GM19438 (cell line): ENCODE results near the gene CD59.
A peak's percentile ranks its signal among the peaks of the same experiment; 100 is the strongest.
"Not testable (repeated sequence)": the region's sequence is repeated elsewhere in the genome, so short reads cannot be mapped to it uniquely, and the experiment has no call there.

ENCODE experiments used
- ATAC-seq: cut with Tn5 transposase; IDR thresholded peaks from one replicate; pipeline ENCODE4 v1.9.1; 2021; ENCODE audit warnings: low read depth; ENCODE audit not compliant: unreplicated experiment

The CD59 gene

DNA sequence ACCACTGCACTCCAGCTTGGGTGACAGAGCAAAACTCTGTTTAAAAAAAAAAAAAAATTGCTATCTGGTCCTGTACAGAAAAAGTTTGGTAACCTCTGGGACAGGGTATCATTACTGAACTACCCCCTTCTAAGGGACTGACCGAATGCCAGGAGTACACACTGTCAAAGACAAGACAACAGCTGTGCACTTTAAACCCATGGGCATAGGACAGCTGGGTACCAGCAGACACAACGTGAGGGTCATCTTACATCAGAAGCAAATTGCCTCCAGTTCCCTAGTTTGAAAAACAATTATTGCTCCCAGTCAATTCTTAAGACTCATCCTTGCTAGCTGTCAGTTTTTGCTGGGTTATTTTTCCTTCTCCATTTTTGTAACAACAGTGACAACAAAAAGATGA, 17.8 kb downstream of the CD59 start:
- ATAC-seq = no peak

DNA sequence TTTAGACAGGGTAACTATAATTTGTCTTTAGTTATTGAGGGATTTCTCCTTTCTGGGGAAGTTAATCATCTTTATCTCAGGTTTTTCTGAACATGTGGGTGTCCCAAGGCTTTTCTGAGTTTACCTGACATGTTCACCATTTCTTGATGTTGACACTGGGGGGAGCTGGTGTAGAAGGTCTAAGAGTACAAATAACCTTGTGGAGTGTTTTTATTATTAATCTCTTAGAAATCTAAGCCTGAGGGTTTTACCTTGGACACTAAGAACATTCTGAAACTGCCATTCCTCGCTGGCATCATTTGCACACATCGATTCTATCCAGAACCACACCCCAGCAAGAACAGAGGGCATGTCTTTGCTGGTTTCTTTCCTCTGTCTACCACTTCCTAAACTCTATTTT, 20.0 kb downstream of the CD59 start:
- ATAC-seq = no peak

GRCh38 chr11:33713856-33714398, 22.3 kb downstream of the CD59 start:
- no peak for ATAC-seq

DNA sequence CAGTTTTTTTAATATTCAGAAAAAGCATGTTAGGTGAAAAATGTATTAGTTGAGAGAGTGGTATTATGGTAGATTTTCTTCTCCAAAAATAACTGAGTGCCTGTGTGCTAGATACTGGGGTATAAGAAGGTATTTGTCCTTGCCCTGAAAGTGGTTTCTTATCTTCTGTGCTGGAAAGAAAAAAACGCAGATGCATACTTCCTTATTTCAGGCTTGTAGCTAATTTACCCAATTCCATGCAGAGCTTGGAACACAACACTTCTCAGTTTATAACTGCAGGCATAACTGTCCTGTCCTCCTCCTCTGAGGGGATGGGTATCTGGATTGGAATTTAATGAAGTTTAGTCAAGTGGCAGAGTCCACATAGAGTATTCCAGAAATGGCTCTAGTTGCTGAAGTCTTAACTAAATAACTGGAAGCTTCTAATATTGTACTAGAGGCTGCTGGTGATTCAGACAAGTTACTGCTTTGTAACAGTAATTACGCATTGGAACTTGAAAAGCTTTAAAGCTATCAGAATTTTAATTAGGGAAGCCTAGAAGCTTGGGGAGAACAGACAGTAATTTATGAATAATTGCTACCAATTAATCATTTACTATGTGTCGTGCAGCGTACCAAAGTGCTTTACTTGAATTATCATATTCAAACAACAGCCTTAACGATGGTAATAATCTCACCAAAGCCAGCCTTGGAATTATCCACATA, 22.9 kb downstream of the CD59 start:
- ATAC-seq = no peak

GRCh38 chr11:33712436-33712835, 23.8 kb downstream of the CD59 start:
- no peak for ATAC-seq

GRCh38 chr11:33709466-33709865, 26.8 kb downstream of the CD59 start:
- ATAC-seq = no peak

DNA sequence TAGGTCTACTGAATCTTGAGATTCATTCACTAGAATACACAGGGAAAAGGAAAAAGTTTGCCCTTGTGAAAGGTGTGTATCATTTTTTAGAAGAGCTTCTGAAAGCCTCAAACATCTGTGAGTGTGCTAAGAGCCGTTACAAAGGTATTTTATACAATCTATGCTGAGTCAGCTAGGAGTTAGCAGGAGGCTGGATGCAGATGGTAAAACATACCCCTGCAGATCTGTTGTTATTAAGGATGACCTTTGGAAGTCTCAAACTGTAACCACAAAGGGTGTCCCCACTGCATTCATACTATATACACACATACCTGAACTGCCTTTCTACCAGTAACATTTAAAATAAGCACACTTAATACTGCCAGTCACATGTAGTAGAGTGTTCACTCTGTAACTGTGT, 27.2 kb downstream of the CD59 start:
- ATAC-seq = no peak

- ATAC-seq = not testable (repeated sequence)
Observed at GRCh38 chr11:33707831-33708230, 28.4 kb downstream of the CD59 start.

GRCh38 chr11:33706966-33707365, 29.3 kb downstream of the CD59 start:
- no peak for ATAC-seq

- no peak for ATAC-seq
Observed at GRCh38 chr11:33706546-33706945, 29.7 kb downstream of the CD59 start.

DNA sequence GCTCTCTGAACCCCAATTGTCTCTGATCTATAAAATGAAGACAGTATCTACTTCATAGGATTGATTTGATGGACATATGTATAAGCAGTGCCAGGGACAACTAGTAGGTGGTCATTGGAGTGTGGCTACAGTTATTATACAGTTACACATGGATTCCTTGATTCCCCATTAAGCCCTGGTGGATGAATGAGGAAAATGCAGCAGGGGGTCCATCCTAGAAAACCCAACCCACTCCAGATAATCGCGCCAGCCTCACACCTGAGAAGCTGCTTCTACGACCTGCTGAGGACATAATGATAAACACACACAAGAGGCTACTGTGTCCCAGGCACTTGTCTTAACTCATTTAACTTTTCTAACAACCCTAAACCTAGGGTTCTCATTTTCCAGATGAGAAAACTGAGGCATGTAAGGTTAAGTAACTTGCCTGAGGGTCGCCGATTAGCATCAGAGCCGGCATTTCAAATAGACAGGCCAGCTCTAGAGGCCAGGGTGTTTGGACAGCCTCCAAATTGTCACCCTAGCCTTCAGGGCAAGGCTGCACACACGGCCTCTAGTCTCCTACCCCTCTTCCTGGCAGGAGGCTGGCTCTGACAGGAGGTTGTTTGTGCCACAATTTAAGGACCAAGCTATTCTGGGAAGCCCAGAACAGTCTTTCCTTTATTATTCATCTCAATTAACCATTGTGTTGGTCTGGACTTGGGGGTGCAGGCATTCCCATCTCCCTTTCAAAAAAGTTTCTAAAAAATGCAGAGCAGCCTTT, 31.8 kb downstream of the CD59 start:
- ATAC-seq = no peak

DNA sequence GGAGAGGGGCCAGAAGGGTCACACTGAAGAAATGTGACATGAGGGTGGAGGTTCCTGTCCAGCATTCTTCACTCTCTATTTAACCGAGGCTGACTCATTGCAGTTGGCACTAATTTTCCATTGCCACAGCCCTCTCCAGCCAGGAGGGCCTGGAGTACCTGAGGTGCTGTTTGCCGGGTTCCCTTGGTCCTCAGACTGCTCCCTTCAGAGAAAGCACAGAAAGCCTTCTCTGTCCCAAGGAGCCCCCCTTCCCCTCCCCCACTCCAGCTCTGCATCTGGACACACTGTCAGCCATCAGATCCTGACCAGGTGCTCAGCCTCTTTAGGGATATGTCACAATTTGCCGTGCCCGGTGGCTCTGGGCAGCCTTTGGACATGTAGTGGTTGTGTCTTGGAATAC, 32.4 kb downstream of the CD59 start:
- no peak for ATAC-seq

DNA sequence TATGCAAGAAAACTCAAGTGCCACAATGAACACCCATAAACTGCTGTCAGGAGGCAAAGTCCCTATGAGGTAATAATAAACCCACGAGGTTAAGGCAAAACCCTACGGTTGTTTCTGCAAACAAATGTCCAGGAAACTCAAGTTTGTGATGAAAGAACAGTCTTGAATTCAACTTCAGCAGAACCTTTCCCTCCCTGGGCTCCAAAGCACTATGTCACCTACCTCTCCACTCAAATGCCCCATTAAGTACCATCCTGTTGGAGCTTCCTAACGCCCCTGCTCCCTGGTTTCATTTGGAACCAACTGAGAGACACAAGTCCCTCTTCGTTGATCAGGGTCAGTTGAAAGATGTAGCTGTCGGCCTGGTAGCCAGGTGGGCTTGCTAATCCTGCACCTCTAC, 33.0 kb downstream of the CD59 start:
- ATAC-seq = no peak

- ATAC-seq = peak; percentile 1
Observed at GRCh38 chr11:33701302-33702230, 34.7 kb downstream of the CD59 start.

- peak; percentile 82 for ATAC-seq
Observed at GRCh38 chr11:33700502-33701271, 35.5 kb downstream of the CD59 start, which contains the start of gene C11orf91. C11orf91 (minus strand) TSS chr11:33700826; CDS start chr11:33700740, 86 bp downstream.

DNA sequence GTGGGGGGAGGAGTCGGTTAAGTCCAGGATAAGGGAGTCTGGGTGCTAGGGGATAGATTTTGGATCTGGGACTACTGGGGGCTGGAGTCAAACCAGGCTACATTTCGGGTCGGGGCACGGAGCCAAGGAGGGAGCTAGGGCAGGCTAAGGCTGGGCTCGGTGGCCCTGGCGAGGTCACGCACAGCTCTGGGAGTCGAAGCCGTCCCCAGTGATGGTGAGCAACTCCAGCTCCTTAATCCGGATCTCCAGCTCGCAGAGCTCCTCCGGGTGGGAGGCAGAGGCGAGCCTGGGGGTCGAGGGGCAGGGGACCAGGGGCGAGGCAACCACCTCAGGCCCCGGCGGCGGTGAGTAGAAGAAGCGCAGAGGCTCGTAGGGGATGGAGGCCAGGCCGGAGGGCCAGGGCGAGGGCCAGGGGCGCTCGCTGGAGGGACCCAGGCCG, 36.1 kb downstream of the CD59 start:
- no peak for ATAC-seq

DNA sequence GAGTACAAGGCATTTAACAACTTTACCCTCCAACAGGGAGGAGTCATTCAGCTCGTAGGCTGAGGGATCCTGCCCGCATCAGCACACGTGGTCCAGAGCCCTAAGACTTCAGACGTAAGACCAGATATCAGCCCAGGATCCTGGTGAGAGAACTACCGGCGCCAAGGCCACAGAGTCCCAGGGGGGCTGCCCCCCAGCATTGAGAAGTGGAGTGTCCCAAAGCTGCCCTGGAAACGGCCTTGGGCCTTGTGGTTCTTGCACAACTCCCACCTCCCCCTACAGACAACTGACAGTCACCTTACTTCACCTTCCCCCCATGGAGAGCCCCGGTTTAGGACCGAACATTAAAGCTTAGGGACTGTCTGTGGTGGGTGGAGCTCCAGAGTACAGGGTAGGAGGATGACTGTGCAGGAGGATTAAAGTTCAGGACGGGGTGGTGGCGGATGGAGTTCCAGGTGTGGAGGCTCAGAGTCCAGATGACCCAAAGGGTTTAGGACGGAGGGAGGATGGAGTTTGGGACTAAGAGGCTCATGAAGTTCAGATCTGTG, 36.6 kb downstream of the CD59 start:
- ATAC-seq = no peak

GRCh38 chr11:33698921-33699320, 37.3 kb downstream of the CD59 start:
- ATAC-seq = no peak

GRCh38 chr11:33697997-33698396, 38.2 kb downstream of the CD59 start:
- no peak for ATAC-seq
